Colon (tissue), 2 donors: ENCODE results near the gene TRIB2.

ENCODE experiments used
- FAIRE-seq: peaks from 2 replicates; lab custom pipeline; 2012; peaks lifted over from hg19 to GRCh38; lab: Jason Lieb, UNC
- donor health status: control.
- donor health status: control.

Gene TRIB2

DNA sequence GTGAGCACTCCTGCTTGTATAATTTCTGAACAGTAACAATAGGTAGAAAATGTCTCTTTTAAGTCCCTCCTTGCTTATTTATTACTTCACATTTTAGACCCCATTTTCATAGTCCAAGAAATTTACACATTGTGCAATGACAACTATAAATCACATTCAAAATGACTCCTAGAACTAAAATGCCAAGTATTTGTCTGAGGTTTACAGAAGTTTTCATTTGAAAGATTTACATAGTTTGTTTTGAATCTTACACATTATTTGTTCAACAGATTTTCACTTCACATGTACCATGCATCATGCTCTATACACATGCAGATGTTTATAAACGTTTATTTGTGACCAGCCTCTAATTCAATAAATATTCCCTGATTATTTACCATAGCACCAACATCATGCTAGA, 15.7 kb upstream of the TRIB2 start:
- no peak for FAIRE-seq

DNA sequence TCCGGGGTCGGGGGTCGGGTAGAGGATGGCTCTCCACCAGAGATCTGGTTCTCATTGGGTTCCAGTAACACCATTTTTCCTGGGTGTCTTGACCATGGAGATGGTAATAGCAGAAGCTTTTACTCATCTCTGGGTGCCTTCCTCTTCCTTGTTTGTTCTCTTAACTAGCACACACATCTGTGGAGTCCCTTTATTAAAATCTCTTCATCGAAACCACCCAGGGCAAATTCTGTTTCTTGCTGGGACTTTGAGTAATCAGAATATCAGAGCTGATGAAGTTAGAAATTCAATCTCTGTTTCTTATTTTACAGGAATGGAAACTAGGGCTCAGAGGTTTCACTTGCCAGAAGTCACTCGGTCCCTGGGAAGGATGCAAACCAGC, 15.0 kb upstream of the TRIB2 start:
- FAIRE-seq: no peak

DNA sequence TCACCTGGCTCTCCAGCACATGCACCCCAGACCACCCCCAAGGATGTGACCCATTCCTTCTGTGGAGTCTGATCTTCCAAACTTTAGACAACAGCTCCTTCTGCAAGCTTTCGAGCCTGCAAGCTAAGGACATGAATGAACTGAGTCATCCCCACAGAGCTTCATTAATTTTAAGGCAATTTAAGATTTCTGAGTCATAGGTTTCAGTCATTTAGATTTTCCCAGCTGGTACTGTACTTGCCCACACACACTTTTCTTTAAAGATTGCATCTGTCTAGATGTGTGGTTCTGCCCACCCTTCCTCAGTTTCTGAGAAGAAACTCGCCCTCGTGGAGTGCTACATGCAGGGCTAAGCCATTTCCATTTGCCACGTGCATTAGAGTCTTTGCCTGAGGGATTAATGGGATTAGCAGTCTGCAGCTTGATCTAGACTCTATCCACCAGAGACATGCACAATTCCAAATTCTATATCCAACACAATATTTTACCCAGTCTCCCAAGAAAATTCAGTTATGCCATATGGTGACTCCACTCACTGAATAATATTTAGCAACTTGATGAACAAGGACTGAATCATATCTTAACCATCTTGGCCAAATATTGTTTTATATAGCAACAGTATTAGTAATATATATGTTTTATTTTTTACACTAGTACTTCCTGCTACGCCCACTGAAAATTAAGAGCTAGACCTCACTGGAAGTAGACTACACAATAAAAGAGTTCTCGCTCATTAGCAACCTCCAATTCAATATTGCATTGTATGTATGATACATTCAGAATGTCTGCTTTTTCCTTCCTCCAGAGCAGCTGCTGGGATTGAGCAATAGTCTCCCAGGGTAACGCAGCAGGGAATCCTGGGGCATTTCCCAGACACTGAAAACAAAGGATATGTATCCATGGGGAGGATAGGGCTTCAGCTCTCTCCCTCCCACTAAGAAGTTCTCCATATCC, 14.3 kb upstream of the TRIB2 start:
- no peak for FAIRE-seq

DNA sequence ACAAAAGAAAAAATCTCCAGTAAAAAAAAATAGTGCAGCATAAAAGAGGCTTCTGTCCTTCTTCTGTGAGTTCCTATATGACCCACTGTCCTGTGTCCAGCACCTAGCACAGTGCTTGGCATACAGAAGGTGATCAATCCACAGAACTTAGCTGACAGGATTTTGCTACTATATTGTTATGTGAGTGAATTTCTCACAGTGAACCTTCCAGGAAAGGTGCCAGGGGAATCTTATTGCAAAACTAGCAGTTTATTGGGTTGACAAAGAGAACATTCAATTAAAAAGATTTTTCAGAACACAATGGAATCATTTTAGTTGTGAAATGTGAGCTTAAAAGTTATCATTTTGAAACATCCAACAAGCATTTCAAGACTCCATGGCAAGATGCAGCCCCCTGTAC, 12.4 kb upstream of the TRIB2 start:
- no peak for FAIRE-seq

DNA sequence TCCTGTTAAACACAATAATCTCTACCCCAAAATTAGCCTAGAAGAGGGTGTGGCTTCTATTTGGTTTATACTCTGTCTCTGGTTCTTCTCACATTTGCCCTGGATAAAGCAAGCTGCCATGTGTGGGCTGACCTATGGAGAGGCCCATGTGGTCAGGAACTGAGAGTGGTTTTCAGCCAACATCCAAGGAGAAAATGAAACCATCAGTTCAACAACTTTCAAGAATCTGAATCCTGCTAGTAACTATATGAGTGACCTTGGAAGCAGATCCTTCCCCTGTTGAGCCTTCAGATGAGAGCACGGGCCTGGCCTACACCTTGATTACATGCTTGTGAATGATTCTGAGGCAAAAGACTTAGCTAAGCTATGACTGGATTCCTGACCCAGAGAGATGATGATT, 11.5 kb upstream of the TRIB2 start:
- no peak for FAIRE-seq

DNA sequence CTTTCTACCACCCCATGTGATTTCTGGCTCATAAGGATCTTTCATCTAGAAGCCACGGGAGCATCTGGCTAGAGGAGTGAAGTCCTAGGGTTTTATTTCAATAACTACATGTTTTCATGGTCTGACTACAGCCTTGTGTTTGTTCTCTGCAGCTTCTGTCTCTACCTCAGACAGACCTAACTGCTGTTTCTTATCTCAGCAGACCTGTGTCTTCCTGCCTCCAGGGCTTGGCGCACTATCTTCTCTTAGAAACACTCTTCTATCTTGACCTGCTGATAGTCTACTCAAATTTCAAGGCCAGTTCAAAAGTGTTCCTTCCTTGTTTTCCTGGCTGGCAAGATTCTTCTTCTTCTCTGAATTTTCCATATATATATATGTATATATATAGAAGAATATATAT, 11.0 kb upstream of the TRIB2 start:
- FAIRE-seq: no peak

DNA sequence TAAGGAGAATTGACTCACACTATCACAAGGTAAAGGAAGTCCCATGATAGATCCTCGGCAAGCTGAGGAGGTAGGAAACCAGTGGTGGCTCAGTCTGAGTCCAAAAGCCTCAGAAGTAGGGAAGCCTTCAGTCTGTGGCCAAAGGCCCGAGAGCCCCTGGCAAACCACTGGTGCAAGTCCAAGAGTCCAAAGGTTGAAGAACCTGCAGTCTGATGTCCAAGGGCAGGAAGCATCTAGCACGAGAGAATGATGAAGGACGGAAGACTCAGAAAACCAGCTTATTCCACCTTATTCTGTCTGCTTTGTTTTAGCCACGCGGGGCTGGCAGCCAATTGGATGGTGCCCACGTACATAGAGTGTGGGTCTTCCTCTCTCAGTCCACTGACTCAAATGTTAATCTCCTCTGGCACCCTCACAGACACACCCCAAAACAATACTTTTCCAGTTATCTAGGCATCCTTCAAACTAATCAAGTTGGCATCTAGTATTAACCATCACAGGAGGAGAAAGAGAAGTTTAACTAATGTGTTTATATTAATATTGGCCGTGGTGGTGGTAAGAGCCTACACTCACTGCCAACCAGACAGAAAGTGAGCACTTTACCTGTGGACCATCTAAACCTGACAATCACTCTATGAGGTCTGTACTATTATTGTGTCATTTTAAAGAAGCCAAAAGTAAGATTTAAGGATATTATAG, 8.1 kb upstream of the TRIB2 start:
- FAIRE-seq: no peak

DNA sequence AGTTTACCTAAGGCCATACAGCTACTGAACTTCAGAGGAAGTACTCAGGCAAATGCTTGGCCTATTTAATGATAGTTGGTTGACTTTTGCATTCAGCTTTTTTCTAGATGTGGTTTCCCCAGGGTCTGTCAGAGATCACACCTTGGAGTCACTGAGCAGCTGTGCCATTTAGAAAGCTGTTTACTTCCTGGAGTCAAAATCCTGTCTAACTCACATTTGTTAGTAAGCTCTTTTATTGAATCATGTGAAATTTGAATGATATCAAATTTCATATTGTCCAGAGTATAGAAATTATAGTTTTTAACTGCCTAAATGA, 7.6 kb upstream of the TRIB2 start:
- no peak for FAIRE-seq

DNA sequence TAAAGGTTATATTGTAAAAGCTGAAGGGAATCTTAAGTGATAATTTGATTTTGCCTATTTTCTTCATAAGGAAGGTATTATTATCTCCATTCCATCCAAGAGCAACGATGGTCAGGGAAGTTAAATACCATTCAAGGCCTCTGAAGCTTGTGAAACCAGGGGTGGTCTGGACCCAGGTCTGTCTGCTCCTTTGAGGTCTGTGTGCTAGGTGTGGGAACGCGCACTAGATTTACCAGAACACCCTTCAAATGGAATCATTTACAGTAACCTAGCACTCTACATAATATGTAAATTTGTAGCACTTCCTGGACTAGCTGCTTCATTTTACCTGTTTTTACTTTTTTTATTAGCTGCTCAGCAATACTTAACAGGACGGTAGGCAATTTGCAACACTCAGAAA, 6.4 kb upstream of the TRIB2 start:
- no peak for FAIRE-seq

DNA sequence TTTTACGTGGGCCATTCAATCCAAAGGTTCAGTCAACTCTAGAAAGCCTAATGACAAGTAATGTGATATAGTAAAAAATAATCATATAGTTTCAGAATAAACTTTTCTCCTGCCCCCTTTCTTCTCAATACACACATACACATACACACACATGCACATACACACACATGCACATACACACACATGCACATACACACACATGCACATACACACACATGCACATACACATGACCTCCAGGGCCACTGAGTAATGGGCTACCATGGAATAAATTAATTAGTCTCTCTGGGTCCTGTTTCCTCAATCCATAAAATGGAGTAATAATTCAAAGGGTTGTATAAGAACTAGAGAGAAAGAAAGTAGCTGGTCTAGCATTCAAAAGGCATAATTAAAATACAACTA, 5.4 kb upstream of the TRIB2 start:
- FAIRE-seq: no peak

DNA sequence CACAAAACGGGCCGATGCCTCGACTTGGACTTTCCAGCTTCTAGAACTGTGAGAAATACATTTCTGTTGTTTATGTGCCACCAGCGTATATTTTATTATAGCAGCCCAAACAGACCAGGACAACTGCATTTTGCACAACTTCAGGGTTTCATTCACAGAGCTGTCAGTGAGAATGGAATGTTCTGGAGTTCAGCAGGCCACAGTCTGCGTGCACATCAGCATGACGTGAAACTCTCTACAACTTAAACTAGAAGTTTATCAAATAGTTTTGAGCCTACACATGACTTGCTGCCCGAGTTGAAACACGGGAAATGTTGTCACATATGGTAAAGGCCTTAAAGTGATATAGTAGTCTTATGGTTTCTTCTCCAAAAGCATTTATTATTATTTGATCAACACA, 3.9 kb upstream of the TRIB2 start:
- FAIRE-seq: no peak

DNA sequence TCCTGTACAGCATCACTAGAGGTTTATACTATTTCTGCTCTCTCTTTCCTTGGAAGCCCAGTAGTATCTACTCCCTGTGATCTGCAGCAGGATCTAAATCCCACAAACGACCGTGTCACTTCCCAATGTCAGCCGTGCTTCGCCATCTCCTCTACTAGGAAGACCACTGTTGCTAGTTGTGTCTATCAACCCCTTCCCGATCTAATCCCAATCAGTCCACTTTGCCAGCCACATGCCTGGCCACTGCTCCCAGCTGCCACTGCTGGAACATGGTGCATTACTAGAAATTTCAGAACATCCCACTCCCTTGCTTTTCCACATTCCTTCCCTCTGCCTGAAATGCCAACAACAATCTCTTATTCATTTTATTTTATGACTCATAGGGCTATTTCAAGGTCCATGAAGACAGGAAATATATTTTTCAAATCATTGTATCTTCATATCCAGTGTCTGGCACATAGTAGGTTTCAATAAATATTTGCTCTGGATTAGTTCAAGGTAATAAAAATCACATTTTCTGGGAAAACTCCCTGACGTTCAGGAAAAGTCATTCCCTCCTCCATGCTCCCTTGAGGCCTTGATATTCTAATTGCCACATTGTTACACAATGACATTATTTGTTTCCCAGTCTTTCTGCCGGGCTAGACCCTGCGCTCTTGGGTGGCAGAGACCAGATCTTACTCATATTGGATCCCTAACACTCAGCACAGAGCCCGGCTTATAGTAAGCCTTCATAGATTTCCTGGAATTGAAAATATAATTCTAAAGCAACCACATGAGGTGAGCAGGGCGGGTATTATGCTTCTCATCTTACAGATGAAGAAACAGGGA, 2.1 kb upstream of the TRIB2 start:
- FAIRE-seq: no peak

DNA sequence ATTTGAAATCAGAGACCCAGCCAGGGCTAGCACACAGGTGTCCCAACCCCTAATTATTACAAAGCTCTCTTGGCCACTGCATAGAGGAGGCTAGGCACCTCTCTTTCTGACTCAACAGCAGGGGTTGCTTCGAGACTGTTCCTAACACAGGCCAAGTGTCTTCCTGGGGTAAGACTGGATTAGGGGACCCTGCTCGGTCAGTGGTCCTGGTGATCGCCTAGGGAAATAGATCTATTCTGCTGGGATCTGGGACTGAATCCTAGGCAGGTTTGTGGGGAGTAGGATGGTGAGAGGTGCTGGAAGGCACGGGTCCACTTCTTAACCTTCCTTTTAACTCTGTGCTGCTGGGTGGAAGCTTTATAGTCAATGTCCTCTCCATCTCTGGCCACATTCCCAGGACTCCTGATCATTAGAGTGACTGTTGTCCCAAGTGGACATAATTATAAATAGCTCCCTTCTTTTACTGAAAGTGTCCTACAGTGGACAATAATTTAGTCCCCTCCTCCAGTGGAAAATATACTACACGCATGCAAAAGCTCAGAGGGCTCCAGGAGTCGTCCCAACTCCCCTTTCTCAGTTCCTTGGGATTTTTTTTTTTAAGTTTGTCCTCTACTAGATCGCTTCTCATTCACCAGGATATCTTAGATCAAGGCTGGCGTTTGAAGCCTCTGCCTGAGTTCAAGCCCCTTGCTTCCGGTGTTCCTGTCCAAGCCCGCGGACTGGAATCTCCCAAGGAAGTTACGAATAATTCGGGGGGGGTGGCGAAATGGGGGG, 1.3 kb upstream of the TRIB2 start:
- FAIRE-seq: no peak

DNA sequence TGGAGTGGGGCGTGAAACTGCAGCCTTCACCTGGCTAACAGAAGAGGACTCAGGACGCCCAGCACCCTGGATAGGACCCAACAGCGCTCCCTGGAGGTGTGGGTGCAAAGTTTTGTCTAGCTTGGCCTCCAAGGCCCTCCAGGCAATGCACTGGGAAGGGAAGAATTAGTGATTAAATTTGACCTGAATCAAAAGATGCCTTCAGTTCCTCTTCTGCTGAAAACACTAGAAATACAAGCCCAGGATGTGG, 779 bp upstream of the TRIB2 start:
- FAIRE-seq: no peak

DNA sequence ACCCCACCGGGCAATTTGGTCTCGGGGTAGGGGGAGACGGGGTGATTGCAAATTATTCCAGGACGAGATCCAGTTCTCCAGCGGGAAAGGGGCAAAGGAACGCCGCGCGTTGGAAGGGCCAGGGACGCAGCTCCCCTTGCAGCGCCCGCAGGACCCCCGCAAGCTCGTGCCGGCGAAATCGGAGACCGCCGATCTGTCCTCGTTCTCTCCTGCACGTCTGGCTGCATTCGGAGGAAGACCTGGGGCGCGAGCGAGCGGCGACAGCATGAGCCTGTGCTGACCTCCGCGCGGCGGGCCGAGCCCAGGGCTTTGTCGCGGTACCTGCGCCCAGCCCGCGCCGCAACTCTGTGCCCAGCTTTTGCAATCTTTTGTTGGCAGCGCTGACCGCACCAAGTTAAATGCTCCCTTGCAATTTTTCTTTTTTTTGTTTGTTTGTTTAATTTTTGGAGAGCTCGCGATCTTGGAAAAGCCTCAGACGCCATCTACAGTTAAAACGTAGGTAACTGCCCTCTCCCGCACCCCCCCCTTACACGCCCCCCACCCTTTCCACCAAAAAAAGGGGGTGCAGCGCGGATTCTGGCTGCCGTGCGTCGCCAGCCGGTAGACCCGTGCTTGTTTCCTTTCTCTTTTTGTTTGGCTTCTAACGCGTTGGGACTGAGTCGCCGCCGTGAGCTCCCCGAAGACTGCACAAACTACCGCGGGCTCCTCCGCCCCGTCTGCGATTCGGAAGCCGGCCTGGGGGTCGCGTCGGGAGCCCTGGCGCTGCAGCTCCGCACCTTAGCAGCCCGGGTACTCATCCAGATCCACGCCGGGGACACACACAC, 667 bp downstream of the TRIB2 start:
- no peak for FAIRE-seq

DNA sequence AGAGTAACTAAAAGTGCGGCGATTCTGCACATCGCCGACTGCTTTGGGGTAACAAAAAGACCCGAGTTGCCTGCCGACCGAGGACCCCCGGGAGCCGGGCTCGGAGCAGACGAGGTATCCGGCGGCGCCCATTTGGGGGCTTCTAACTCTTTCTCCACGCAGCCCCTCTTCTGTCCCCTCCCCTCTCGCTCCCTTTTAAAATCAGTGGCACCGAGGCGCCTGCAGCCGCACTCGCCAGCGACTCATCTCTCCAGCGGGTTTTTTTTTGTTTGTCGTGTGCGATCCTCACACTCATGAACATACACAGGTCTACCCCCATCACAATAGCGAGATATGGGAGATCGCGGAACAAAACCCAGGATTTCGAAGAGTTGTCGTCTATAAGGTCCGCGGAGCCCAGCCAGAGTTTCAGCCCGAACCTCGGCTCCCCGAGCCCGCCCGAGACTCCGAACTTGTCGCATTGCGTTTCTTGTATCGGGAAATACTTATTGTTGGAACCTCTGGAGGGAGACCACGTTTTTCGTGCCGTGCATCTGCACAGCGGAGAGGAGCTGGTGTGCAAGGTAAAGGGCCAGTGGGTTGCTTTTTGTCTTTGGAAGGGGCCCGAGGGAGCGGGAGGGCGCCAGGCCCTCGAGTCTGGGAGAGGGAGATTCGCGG, 1.4 kb downstream of the TRIB2 start:
- FAIRE-seq: no peak

DNA sequence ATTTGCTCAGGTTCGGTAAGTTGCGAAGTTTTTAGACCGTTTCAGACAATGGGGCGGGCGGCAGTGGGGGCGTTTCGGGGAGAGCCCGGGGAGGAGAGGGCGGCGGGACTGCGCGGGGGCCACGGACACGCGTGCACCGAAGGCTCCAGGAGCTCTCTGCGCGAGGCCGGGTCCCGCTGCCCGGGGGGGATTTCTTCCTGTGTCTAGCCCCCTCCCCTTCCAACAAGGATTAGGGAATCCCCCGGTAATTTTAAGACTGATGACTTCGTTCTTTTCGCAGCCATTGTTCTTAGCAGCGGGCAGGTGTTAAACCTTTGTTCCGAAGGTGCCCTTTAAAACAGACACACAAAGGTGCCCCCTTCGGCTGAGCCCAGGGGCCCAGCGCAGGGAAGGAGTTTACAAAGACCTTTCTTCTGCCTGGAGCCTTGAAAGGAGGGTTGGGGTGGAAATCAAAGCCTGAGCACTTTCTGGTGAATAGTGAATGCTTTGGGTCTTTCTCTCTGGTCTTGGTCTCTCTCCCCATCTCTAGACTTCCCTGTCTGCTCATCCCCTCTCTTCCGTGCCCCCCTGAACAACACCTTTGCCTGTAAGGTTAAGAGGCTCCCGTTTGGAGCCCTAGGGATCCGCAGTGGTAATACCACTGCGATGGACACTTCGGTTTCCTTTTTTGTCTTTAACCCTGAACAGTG, 2.1 kb downstream of the TRIB2 start:
- no peak for FAIRE-seq

DNA sequence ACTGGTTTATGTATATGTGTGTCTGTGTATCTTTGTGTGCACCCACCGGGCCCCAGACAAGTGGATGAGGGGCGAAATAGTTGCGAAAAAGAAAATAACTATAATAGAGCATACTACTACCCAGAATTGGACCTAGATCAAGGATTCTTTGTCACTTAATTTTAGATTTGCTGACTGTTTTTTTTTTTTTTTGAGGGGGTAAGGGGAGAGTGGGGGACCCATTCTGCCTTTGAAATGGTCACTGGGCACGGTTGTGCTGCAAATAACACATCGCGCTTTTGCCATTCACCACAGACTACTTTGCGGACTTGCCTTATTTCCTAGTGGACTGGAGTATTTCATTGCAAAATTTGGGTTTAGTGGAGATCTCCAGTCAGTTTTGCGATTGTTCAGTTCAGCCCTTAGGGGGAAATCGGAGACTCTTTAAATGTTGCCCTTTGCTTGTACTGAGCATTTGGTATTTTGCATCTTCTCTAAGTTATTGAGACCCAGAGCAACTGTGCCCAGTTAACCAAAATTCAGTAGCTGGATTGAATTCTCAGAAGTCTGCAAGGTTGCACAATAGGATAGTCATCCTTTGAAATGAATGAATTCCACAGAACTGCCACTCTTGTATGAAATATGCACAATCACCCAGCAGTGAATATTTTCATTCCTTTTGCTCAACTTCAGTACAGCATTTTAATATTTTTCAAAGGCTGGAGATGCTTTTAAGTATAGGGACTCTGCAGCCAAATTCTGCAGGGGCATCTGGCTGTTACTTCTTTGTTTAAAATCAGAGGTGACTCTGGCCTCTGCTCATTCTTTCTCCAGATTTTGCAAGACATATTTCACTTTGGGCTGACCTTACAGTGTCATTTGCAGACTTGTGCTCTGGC, 2.9 kb downstream of the TRIB2 start:
- no peak for FAIRE-seq

DNA sequence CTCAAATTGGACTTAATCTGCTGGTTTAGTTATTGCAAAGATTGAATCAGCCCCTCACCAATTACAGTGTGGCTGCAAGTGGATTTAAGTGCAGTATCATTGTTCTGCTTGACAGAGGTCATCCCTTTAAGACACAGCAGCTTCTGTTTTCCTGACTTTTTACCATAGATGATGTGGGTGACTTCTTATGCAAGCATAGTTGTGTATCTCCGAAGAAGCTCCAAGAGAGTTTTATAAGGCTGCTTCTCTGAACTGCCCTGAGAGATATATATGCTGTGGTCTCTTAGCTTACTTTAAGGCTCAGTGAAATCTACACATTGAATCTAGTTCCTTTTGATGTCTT, 3.5 kb downstream of the TRIB2 start:
- FAIRE-seq: no peak
